HL-60 (cell line): Measurements from ENCODE around the gene MT1H.

Experiments
- DNase-seq, 2 experiments: peaks; one replicate each; pipeline ENCODE4 v3.0.0-alpha.2; 2010 to 2020; ENCODE audit warnings: low read depth in 1 of 2, low spot score in 1 of 2
- H3K27ac ChIP-seq: fragments of 250-450 bp; sonication (Bioruptor Pico); replicated peaks from 2 replicates; pipeline ENCODE4 v1.5.1; 2020; ENCODE audit warnings: mild to moderate bottlenecking, moderate library complexity
- H3K27me3 ChIP-seq: fragments of 250-450 bp; sonication (Bioruptor Pico); 2 replicates; pipeline ENCODE4 v1.5.1; 2021; ENCODE audit warnings: mild to moderate bottlenecking, moderate library complexity; ENCODE audit not compliant: insufficient read depth, poor library complexity, severe bottlenecking
- H3K4me3 ChIP-seq: replicated peaks from 2 replicates; pipeline ENCODE4 v1.5.1; 2011; ENCODE audit warnings: mild to moderate bottlenecking, control low read depth, low read length; ENCODE audit not compliant: insufficient read depth
- GABPA ChIP-seq: IDR thresholded peaks from 2 replicates; pipeline ENCODE4 v1.6.1; 2012; ENCODE audit warnings: low read depth
- POLR2AphosphoS5 ChIP-seq: IDR thresholded peaks from 2 replicates; pipeline ENCODE4 v1.6.1; 2012; ENCODE audit warnings: low read depth
- SPI1 ChIP-seq: IDR thresholded peaks from 2 replicates; pipeline ENCODE4 v1.6.1; 2012; ENCODE audit warnings: low read depth, mild to moderate bottlenecking, borderline replicate concordance
- TF ChIP-seq, protein P1 (sequence below): IDR thresholded peaks from one replicate; pipeline ENCODE4 v1.5.1; 2011; ENCODE audit warnings: low read length, control low read depth, inconsistent platforms; ENCODE audit not compliant: insufficient read depth
- TF ChIP-seq, protein P2 (sequence below): IDR thresholded peaks from 2 replicates; pipeline ENCODE4 v1.6.1; 2012; ENCODE audit warnings: low read depth; ENCODE audit not compliant: insufficient replicate concordance

MT1H gene

DNA sequence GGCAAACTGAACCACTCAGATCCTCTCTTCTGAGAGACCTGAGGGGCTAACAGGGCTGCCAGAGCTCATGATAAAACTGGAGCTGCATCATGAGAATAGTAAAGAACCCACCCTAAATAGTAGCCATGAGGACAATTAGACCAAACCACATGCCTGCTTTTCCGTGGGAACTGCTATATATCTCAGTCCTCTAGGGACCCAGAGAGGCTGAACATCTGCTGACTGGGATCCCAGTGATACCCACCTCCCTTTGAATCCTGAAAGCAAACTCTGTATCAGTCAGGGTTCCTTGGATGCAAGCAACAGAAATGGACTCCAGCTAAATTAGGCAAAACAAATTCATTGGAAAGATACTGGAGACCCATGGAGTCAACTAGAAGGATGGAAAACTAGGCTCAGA, 19.1 kb downstream of the MT1H start:
- Histone ChIP-seq H3K4me3 (no peak overlapping the region), H3K27ac (no peak overlapping the region), H3K27me3 (no peaks in the 10 kb centered on the region)
- TF ChIP-seq, protein P1, sequence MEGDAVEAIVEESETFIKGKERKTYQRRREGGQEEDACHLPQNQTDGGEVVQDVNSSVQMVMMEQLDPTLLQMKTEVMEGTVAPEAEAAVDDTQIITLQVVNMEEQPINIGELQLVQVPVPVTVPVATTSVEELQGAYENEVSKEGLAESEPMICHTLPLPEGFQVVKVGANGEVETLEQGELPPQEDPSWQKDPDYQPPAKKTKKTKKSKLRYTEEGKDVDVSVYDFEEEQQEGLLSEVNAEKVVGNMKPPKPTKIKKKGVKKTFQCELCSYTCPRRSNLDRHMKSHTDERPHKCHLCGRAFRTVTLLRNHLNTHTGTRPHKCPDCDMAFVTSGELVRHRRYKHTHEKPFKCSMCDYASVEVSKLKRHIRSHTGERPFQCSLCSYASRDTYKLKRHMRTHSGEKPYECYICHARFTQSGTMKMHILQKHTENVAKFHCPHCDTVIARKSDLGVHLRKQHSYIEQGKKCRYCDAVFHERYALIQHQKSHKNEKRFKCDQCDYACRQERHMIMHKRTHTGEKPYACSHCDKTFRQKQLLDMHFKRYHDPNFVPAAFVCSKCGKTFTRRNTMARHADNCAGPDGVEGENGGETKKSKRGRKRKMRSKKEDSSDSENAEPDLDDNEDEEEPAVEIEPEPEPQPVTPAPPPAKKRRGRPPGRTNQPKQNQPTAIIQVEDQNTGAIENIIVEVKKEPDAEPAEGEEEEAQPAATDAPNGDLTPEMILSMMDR: no peak
- TF ChIP-seq POLR2AphosphoS5 (no peak), GABPA (no peak), SPI1 (no peak)
- TF ChIP-seq, protein P2, sequence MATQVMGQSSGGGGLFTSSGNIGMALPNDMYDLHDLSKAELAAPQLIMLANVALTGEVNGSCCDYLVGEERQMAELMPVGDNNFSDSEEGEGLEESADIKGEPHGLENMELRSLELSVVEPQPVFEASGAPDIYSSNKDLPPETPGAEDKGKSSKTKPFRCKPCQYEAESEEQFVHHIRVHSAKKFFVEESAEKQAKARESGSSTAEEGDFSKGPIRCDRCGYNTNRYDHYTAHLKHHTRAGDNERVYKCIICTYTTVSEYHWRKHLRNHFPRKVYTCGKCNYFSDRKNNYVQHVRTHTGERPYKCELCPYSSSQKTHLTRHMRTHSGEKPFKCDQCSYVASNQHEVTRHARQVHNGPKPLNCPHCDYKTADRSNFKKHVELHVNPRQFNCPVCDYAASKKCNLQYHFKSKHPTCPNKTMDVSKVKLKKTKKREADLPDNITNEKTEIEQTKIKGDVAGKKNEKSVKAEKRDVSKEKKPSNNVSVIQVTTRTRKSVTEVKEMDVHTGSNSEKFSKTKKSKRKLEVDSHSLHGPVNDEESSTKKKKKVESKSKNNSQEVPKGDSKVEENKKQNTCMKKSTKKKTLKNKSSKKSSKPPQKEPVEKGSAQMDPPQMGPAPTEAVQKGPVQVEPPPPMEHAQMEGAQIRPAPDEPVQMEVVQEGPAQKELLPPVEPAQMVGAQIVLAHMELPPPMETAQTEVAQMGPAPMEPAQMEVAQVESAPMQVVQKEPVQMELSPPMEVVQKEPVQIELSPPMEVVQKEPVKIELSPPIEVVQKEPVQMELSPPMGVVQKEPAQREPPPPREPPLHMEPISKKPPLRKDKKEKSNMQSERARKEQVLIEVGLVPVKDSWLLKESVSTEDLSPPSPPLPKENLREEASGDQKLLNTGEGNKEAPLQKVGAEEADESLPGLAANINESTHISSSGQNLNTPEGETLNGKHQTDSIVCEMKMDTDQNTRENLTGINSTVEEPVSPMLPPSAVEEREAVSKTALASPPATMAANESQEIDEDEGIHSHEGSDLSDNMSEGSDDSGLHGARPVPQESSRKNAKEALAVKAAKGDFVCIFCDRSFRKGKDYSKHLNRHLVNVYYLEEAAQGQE: no peak
- no peak for DNase-seq

- no peak for DNase-seq
- no peak for TF ChIP-seq POLR2AphosphoS5
- no peak for TF ChIP-seq GABPA
- TF ChIP-seq, protein P1: no peak
- TF ChIP-seq, protein P2: no peak
- TF ChIP-seq SPI1: no peak
- Histone ChIP-seq H3K27me3 (no peaks in the 10 kb centered on the region), H3K4me3 (no peak overlapping the region), H3K27ac (no peak overlapping the region)
Observed at GRCh38 chr16:56689171-56689570, 19.6 kb downstream of the MT1H start.

- TF ChIP-seq, protein P2: no peak
- TF ChIP-seq, protein P1: no peak
- TF ChIP-seq SPI1 (no peak), POLR2AphosphoS5 (no peak), GABPA (no peak)
- H3K27me3 ChIP-seq: no peaks in the 10 kb centered on the region
- no peak overlapping the region for H3K27ac ChIP-seq
Observed at GRCh38 chr16:56690420-56691122, 21.0 kb downstream of the MT1H start.

More at GRCh38 chr16:56690420-56691122, 21.0 kb downstream of the MT1H start:
- no peak for DNase-seq
- no peak overlapping the region for H3K4me3 ChIP-seq
